GM18870 (cell line): ENCODE data around the gene CDK11A.
"Not testable (repeated sequence)": the region's sequence is repeated elsewhere in the genome, so short reads cannot be mapped to it uniquely, and the experiment has no call there.

Experiments
- ATAC-seq: cut with Tn5 transposase; IDR thresholded peaks from one replicate; pipeline ENCODE4 v1.9.1; 2021; ENCODE audit warnings: moderate library complexity; ENCODE audit not compliant: unreplicated experiment

Gene CDK11A

DNA sequence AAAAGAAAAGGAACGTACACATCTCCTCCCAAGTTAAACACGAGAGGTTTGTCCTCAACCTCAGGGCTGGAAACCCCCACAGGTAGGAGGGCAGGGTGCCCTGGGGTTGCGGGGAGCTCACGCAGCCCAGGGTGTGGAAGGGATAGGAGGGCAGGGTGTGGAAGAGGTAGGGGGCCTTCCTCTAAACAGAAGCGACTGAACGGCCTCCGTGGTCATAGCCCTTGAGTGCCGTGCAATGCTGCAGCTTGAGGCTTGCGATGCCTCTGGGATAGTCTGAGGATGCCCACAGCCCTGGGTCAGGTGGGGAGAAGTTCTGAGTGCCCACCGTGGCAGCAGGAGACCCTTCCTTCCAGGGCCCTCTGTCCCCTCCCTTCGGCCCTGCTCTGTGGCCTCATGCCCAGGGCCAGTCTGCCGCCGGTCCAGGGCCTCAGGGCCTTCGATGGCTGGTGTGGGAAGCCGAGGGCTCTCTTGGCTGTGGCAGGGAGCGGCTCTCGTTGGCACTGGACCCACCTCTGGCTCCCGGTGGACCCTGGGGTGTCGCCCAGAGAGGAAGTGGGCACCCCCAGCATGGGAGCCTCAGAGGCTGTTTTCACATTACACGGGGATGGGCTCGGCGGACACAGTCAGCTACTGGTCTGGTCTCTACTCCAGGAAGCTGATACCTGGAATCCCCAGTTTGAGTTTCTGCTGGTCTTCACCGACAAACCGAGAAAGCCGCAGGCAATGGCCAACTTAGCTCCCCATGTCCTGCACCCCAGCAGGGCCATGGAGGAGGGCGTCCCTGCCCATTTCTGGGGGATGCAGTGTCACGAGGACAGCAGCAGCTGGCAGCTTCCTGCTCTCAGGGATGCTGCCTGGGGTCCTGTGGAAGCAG, 59.0 kb downstream of the CDK11A start:
- ATAC-seq, result no peak

GRCh38 chr1:1664318-1664717, 59.8 kb downstream of the CDK11A start:
- not testable (repeated sequence) for ATAC-seq

DNA sequence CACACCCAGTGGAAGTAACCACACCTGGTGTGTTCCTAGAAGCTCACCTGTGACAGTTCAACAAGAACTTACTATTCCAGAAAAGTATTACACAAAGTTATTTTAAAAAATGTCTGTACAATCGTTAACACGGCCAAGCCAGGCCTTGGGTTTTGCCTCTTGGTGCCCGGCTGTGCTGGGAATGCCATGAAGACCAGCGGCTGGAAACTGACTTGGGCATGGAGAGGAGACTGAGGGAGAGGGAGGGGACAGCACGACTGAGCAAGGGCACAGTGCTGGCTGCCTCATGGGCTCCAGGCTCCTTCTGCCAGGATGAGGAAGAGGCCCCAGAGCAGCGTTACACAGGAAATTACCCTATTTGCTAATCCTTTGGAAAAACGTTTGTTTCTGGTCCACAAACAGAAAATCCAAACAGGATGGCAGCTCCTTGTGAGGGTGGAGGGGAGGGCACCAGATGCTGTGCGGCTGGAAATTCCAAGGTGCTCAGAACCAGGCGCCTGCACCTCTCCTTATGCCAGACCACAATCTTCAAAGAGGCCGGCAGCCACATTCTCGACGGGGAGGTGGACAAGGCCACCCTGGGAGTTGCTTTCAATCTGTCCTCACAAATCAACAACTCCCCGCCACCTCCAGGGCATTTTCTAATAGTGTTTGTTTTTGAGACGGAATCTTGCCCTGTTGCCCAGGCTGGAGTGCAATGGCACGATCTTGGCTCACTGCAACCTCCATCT, 61.2 kb downstream of the CDK11A start:
- ATAC-seq, result not testable (repeated sequence)

- not testable (repeated sequence) for ATAC-seq
These were observed 61.8 kb downstream of the CDK11A start for GRCh38 chr1:1662392-1662791.

DNA sequence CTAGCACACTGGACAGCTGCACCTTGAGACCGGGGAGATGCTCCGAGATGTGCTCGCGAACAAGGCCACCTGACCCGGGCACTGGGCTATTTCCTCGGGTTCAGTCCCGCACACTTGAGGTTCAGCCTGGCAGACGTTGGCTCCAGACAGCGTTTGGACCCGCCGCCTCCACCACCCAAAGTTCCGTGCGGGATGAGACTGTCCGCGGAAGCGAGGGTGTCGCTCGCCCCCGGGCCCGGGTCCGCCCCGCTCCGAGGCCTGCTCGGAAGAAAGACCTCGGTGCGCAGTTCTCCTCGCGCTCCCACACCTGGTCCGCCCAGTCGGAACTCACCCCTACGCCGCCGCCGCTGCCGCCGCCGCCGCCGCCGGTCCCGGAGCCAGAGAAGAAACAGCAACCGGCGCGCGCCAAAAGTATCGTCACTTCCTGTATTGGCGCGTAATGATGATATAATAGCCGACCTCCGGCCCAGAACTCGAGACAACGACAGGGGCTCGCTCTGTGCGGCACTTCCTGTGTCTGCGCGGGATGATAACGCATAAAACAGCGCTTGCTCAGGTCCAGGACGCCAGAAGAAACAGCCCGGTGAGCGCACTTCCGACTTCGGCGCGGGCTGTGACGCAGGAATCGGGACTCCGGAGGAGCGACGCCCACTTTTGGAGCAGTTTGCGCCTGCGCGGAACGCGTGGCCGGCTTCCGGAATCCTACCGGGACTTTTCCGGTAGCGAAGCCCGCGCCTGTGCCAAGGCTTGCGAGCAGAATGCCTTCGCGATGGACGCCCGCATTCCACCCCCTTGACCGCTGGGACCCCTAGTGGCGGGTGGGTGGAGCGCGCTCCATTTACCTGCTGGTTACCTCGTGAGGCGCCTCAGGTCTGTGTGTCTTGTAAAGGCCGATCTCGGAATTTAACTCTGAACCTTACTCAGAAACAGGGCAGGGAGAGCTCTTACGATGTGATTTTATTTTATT, 65.3 kb downstream of the CDK11A start, which contains the start of gene CDK11B:
Gene CDK11B (minus strand): TSS at position 422 of the 967 bp plus-strand sequence. CDS start 1,519 bp downstream, outside the sequence.
- peak; percentile 84 for ATAC-seq
